ENCODE data around the gene TTC7B. TPM values are rescaled to one million over a fixed set of nuclear protein-coding genes. Genes with fewer than 3 reads are reported as not detected.
"Not testable (repeated sequence)": the region's sequence is repeated elsewhere in the genome, so short reads cannot be mapped to it uniquely, and the experiment has no call there.

Gene TTC7B
- total RNA-seq, 1 donor from 2014 or later = 20.6 TPM

DNA sequence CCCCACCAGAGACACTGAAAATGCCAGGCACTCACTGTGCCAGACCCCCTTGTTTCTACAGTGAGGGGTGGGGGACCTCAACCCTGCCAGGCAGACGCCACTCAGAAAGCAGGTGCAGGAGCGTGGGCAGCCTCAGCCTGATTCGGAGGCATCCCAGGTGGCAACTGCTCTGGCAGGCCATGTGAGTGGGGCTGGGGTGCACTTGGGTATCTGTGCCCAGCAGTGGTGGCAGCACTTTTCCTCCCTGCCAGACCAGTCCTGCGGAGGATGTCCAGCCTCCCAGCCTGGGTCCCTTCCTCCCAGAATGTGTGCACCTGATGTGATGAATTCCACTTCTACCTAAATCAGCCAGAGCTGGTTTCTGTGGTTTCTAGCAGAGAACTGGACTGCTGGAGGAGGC lies 13.4 kb upstream of the TTC7B start:
- Histone ChIP-seq H3K4me2 (no peak overlapping the region), H4K20me1 (ENCODE audit: low read depth) (no peaks in the 10 kb centered on the region), H3K9ac (no peak overlapping the region), H3K4me1 (no peaks in the 10 kb centered on the region), H3F3A (ENCODE audit: low read depth) (no peaks in the 10 kb centered on the region), H3K4me3 (no peak overlapping the region), H3K9me3 (ENCODE audit: low read depth) (no peaks in the 10 kb centered on the region), H3K36me3 (no peaks in the 10 kb centered on the region), H3K79me2 (ENCODE audit: low read depth) (no peaks in the 10 kb centered on the region), H3K27me3 (peaks cover 43% of the 10 kb centered on the region), H3K27ac (no peak overlapping the region), H2AFZ (replicated peaks) (no peak overlapping the region)
- no peak for DNase-seq (ENCODE audit: low spot score)
- H3K4me3 Mint-ChIP-seq = no peak overlapping the region
- peaks cover 15% of the 10 kb centered on the region for H3K9me3 Mint-ChIP-seq
- H3K27ac Mint-ChIP-seq = no peak overlapping the region
- TF ChIP-seq EZH2 (IDR thresholded peaks at IDR 0.05) = no peak
- TF ChIP-seq, protein P1, sequence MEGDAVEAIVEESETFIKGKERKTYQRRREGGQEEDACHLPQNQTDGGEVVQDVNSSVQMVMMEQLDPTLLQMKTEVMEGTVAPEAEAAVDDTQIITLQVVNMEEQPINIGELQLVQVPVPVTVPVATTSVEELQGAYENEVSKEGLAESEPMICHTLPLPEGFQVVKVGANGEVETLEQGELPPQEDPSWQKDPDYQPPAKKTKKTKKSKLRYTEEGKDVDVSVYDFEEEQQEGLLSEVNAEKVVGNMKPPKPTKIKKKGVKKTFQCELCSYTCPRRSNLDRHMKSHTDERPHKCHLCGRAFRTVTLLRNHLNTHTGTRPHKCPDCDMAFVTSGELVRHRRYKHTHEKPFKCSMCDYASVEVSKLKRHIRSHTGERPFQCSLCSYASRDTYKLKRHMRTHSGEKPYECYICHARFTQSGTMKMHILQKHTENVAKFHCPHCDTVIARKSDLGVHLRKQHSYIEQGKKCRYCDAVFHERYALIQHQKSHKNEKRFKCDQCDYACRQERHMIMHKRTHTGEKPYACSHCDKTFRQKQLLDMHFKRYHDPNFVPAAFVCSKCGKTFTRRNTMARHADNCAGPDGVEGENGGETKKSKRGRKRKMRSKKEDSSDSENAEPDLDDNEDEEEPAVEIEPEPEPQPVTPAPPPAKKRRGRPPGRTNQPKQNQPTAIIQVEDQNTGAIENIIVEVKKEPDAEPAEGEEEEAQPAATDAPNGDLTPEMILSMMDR (IDR thresholded peaks at IDR 0.05) = no peak
- TF ChIP-seq EZH2phosphoT487 (IDR thresholded peaks at IDR 0.05) = no peak
- peaks cover 4% of the 10 kb centered on the region for H3K4me1 Mint-ChIP-seq
- H3K36me3 Mint-ChIP-seq = no peaks in the 10 kb centered on the region
- peaks cover 6% of the 10 kb centered on the region for H3K27me3 Mint-ChIP-seq (ENCODE audit: insufficient read depth, low read depth)

DNA sequence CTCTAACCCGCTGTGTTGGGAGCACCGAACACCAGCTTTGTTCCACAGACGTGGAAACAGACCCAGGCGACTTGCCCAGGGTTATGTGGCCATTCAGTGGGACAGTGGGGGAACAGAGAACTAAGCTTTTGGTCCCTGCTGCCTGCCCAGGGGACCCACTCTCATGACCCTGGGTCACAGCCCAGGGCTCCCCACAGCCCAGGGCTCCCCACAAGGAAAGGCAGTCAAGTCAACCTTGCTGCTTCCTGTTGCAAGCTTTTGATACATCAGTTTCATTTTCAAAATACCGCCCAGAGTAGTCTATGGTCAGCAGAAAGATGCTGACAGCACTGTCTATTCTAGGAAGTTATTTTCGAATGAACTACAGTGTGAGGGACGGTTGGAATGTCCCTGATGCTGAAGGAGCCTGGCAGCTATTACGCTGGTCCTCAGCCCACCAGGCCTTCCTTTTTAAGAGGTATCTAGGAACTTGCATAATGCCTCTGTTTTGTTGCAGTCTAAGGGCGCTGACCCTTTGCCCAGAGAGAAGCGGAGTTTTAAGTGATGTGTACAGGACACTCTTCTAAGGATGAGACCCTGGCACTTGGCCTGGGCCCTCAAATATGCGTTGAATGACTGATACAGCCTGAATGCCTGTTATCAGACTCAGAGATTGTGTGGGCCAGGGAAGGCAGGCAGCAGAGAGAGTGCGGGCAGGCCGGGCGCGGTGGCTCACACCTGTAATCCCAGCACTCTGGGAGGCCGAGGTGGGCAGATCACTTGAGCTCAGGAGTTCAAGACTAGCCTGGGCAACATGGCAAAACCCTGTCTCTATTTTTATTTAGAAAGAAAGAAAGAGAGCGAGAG lies 12.6 kb upstream of the TTC7B start:
- H3K9ac ChIP-seq = no peak overlapping the region
- TF ChIP-seq EZH2 (IDR thresholded peaks at IDR 0.05) (no peak), EZH2phosphoT487 (IDR thresholded peaks at IDR 0.05) (no peak)
- TF ChIP-seq, protein P1 (IDR thresholded peaks at IDR 0.05) = no peak
- no peaks in the 10 kb centered on the region for H3F3A ChIP-seq (ENCODE audit: low read depth)
- no peaks in the 10 kb centered on the region for H3K4me1 ChIP-seq
- Mint-ChIP-seq H3K36me3 (no peaks in the 10 kb centered on the region), H3K27me3 (ENCODE audit: insufficient read depth, low read depth) (peaks cover 6% of the 10 kb centered on the region), H3K4me1 (peaks cover 4% of the 10 kb centered on the region), H3K27ac (no peak overlapping the region), H3K9me3 (peaks cover 20% of the 10 kb centered on the region), H3K4me3 (peak overlapping the region; percentile 70)
- H3K27me3 ChIP-seq = peaks cover 43% of the 10 kb centered on the region
- no peaks in the 10 kb centered on the region for H3K36me3 ChIP-seq
- no peaks in the 10 kb centered on the region for H3K9me3 ChIP-seq (ENCODE audit: low read depth)
- H3K27ac ChIP-seq = no peak overlapping the region
- no peak overlapping the region for H3K4me3 ChIP-seq
- no peaks in the 10 kb centered on the region for H4K20me1 ChIP-seq (ENCODE audit: low read depth)
- no peak for DNase-seq (ENCODE audit: low spot score)
- H3K79me2 ChIP-seq (ENCODE audit: low read depth) = no peaks in the 10 kb centered on the region
- peak overlapping the region; percentile 38 for H2AFZ ChIP-seq (replicated peaks)
- peak overlapping the region; percentile 49 for H3K4me2 ChIP-seq

DNA sequence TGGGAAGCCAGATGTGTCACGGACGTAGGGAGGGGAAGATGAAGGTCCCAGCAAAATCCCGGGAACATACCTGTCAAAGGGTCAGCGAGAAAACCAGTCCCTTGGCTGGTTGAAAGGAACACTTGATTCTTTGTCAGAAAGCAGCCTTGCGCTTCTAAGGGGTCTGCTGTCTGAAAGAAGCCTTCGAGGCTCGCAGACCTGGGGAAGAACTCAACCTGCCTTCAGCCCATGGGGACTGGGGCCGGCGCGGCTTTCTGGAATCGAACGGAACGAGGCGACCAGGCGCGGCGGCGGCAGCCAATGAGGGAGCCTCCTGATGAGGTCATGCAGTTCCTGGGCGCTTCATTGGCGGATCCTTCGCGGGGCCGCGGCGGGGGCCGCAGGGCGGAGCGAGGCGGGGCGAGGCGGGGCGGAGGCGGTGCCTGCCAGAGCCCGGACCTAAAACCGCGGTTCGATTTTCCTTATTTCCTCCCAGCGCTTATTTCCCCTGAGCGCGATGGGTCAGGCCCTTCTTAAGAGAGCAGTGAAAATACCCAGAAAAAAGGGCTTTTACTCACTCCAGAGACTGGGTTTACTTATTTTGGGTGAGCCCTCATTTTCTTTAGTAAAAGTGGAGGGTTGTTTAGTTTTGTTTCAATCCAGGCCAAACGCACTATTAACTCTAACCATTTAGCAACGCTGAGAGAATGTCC lies 11.8 kb upstream of the TTC7B start:
- no peak overlapping the region for H3K9ac ChIP-seq
- Mint-ChIP-seq H3K36me3 (no peaks in the 10 kb centered on the region), H3K4me3 (peak overlapping the region; percentile 70)

DNA sequence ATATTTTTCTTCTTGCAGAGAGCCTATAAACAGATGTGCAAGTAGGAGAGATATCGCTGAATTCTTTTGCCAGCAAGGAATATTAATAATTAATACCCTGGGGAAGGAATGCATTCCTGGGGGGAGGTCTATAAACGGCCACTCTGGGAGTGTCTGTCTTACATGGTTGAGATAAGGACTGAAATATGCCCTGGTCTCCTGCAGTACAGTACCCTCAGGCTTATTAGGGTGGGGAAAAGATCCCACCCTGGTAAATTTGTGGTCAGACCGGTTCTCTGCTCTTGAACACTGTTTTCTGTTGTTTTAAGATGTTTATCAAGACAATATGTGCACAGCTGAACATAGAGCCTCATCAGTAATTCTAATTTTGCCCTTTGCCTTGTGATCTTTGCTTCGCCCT lies 7.3 kb upstream of the TTC7B start:
- H2AFZ ChIP-seq (replicated peaks); H3K4me2 ChIP-seq; H3K4me3 Mint-ChIP-seq; H3K9ac ChIP-seq; H4K20me1 ChIP-seq (ENCODE audit: low read depth); DNase-seq (ENCODE audit: low spot score); H3K36me3 Mint-ChIP-seq; H3K27ac Mint-ChIP-seq; H3K4me3 ChIP-seq; H3F3A ChIP-seq (ENCODE audit: low read depth); H3K27ac ChIP-seq; H3K79me2 ChIP-seq (ENCODE audit: low read depth); H3K9me3 ChIP-seq (ENCODE audit: low read depth); H3K36me3 ChIP-seq; H3K4me1 ChIP-seq: not testable (repeated sequence)
- H3K27me3 Mint-ChIP-seq (ENCODE audit: insufficient read depth, low read depth) = peaks cover 12% of the 10 kb centered on the region
- peaks cover 12% of the 10 kb centered on the region for H3K4me1 Mint-ChIP-seq
- H3K27me3 ChIP-seq = peaks cover 22% of the 10 kb centered on the region
- H3K9me3 Mint-ChIP-seq = peaks cover 39% of the 10 kb centered on the region

More for the DNA sequence above, 11.8 kb upstream of the TTC7B start:
- H3K27me3 ChIP-seq = peaks cover 43% of the 10 kb centered on the region
- H3K9me3 ChIP-seq (ENCODE audit: low read depth) = no peaks in the 10 kb centered on the region
- peak overlapping the region; percentile 49 for H3K4me2 ChIP-seq
- H3K27me3 Mint-ChIP-seq (ENCODE audit: insufficient read depth, low read depth) = peaks cover 6% of the 10 kb centered on the region
- peak; percentile 95 for DNase-seq (ENCODE audit: low spot score)
- H2AFZ ChIP-seq (replicated peaks) = peak overlapping the region; percentile 38
- peaks cover 28% of the 10 kb centered on the region for H3K9me3 Mint-ChIP-seq
- H3F3A ChIP-seq (ENCODE audit: low read depth) = no peaks in the 10 kb centered on the region
- no peaks in the 10 kb centered on the region for H4K20me1 ChIP-seq (ENCODE audit: low read depth)
- H3K27ac ChIP-seq = no peak overlapping the region
- no peak for TF ChIP-seq EZH2 (IDR thresholded peaks at IDR 0.05)
- TF ChIP-seq, protein P1 (IDR thresholded peaks at IDR 0.05) = no peak
- TF ChIP-seq EZH2phosphoT487 (IDR thresholded peaks at IDR 0.05) = no peak
- no peaks in the 10 kb centered on the region for H3K79me2 ChIP-seq (ENCODE audit: low read depth)
- H3K4me3 ChIP-seq = no peak overlapping the region
- no peaks in the 10 kb centered on the region for H3K4me1 ChIP-seq
- no peaks in the 10 kb centered on the region for H3K36me3 ChIP-seq
- peaks cover 4% of the 10 kb centered on the region for H3K4me1 Mint-ChIP-seq
- no peak overlapping the region for H3K27ac Mint-ChIP-seq

All from neural progenitor cell (in vitro differentiated cells).